ES-I3 (cell line): Measurements from ENCODE around the gene TACC2.
A peak's percentile ranks its signal among the peaks of the same experiment; 100 is the strongest.
"Not testable (repeated sequence)": the region's sequence is repeated elsewhere in the genome, so short reads cannot be mapped to it uniquely, and the experiment has no call there.

ENCODE experiments used
- H3K36me3 ChIP-seq: 2 replicates; pipeline ENCODE4 v1.6.1; 2013; ENCODE audit warnings: mild to moderate bottlenecking, low read length, control low read depth, moderate library complexity; ENCODE audit not compliant: insufficient read depth
- H3K4me1 ChIP-seq: 2 replicates; pipeline ENCODE4 v1.6.1; 2013; ENCODE audit warnings: mild to moderate bottlenecking, control low read depth, low read length; ENCODE audit not compliant: insufficient read depth
- H3K9ac ChIP-seq: 2 replicates; pipeline ENCODE4 v1.6.1; 2013; ENCODE audit warnings: low read depth, mild to moderate bottlenecking, low read length, moderate library complexity
- H3K9me3 ChIP-seq: 2 replicates; pipeline ENCODE4 v1.6.1; 2013; ENCODE audit warnings: mild to moderate bottlenecking, low read length, moderate library complexity; ENCODE audit not compliant: control insufficient read depth, insufficient read depth

Gene TACC2

GRCh38 chr10:121974535-121975294 lies 14.2 kb upstream of the TACC2 start, which contains the start of gene NSMCE4A:
Gene NSMCE4A, minus strand, starts transcription at chr10:121975217. Its CDS starts 52 bp downstream, at chr10:121975165.
- H3K9me3 ChIP-seq = 0 out of 2 replicates have a peak, but pooled peaks cover 5% of the 10 kb centered on the region
- peak within 1 kb of the TSS; percentile 96 for H3K9ac ChIP-seq
- no peaks in the 10 kb centered on the region; the same call in 1 of the 2 replicates for H3K4me1 ChIP-seq
- H3K36me3 ChIP-seq = no peaks in the 10 kb centered on the region

GRCh38 chr10:121975295-121976086 lies 13.5 kb upstream of the TACC2 start:
- Histone ChIP-seq H3K4me1 (no peaks in the 10 kb centered on the region; the same call in 1 of the 2 replicates), H3K9ac (peak overlapping the region; percentile 96), H3K36me3 (no peaks in the 10 kb centered on the region), H3K9me3 (0 out of 2 replicates have a peak, but pooled peaks cover 5% of the 10 kb centered on the region)

GRCh38 chr10:121976607-121977006 lies 12.4 kb upstream of the TACC2 start:
- H3K9ac ChIP-seq = no peak overlapping the region
- H3K36me3 ChIP-seq = no peaks in the 10 kb centered on the region
- 0 out of 2 replicates have a peak, but pooled peaks cover 5% of the 10 kb centered on the region for H3K9me3 ChIP-seq
- no peaks in the 10 kb centered on the region; the same call in 1 of the 2 replicates for H3K4me1 ChIP-seq

- Histone ChIP-seq H3K36me3 (no peaks in the 10 kb centered on the region), H3K9ac (no peak overlapping the region), H3K9me3 (0 out of 2 replicates have a peak, but pooled peaks cover 8% of the 10 kb centered on the region), H3K4me1 (no peaks in the 10 kb centered on the region; the same call in 1 of the 2 replicates)
Measured at GRCh38 chr10:121978511-121978910, 10.5 kb upstream of the TACC2 start.

- no peak overlapping the region for H3K9ac ChIP-seq
- H3K36me3 ChIP-seq = no peaks in the 10 kb centered on the region; the same call in 1 of the 2 replicates
- peaks cover 13% of the 10 kb centered on the region for H3K9me3 ChIP-seq
- no peaks in the 10 kb centered on the region for H3K4me1 ChIP-seq
Measured at GRCh38 chr10:121981346-121981745, 7.6 kb upstream of the TACC2 start.

GRCh38 chr10:121983852-121984251 lies 5.1 kb upstream of the TACC2 start:
- Histone ChIP-seq H3K36me3 (no peaks in the 10 kb centered on the region; the same call in 1 of the 2 replicates), H3K9ac (no peak overlapping the region), H3K9me3 (peaks cover 13% of the 10 kb centered on the region), H3K4me1 (no peaks in the 10 kb centered on the region)

- H3K9me3 ChIP-seq = peaks cover 17% of the 10 kb centered on the region
- H3K36me3 ChIP-seq = no peaks in the 10 kb centered on the region; the same call in 1 of the 2 replicates
- no peak overlapping the region for H3K9ac ChIP-seq
- no peaks in the 10 kb centered on the region for H3K4me1 ChIP-seq
Measured at GRCh38 chr10:121984463-121984862, 4.5 kb upstream of the TACC2 start.

GRCh38 chr10:121990015-121990677 lies 1.2 kb downstream of the TACC2 start:
- Histone ChIP-seq H3K9me3 (0 out of 2 replicates have a peak, but pooled peaks cover 4% of the 10 kb centered on the region), H3K4me1 (no peaks in the 10 kb centered on the region), H3K36me3 (no peaks in the 10 kb centered on the region), H3K9ac (no peak overlapping the region)

- not testable (repeated sequence) for H3K36me3 ChIP-seq, H3K9ac ChIP-seq, H3K9me3 ChIP-seq, H3K4me1 ChIP-seq
Measured at GRCh38 chr10:121991727-121992126, 2.8 kb downstream of the TACC2 start.

- Histone ChIP-seq H3K9me3 (no peaks in the 10 kb centered on the region), H3K36me3 (no peaks in the 10 kb centered on the region), H3K4me1 (no peaks in the 10 kb centered on the region), H3K9ac (no peak overlapping the region)
Measured at GRCh38 chr10:121994429-121994941, 5.5 kb downstream of the TACC2 start.

- H3K36me3 ChIP-seq = no peaks in the 10 kb centered on the region
- no peaks in the 10 kb centered on the region for H3K4me1 ChIP-seq
- H3K9ac ChIP-seq = no peak overlapping the region
- H3K9me3 ChIP-seq = 0 out of 2 replicates have a peak, but pooled peaks cover 3% of the 10 kb centered on the region
Measured at GRCh38 chr10:121998462-121998861, 9.5 kb downstream of the TACC2 start.

- Histone ChIP-seq H3K36me3 (no peaks in the 10 kb centered on the region), H3K4me1 (no peaks in the 10 kb centered on the region), H3K9me3 (0 out of 2 replicates have a peak, but pooled peaks cover 3% of the 10 kb centered on the region), H3K9ac (no peak overlapping the region)
Measured at GRCh38 chr10:121999301-121999700, 10.3 kb downstream of the TACC2 start.

GRCh38 chr10:122001698-122002097 lies 12.7 kb downstream of the TACC2 start:
- no peak overlapping the region for H3K9ac ChIP-seq
- H3K4me1 ChIP-seq = no peaks in the 10 kb centered on the region
- H3K36me3 ChIP-seq = no peaks in the 10 kb centered on the region
- H3K9me3 ChIP-seq = 0 out of 2 replicates have a peak, but pooled peaks cover 3% of the 10 kb centered on the region

- H3K36me3 ChIP-seq = no peaks in the 10 kb centered on the region
- no peak overlapping the region for H3K9ac ChIP-seq
- H3K9me3 ChIP-seq = 0 out of 2 replicates have a peak, but pooled peaks cover 3% of the 10 kb centered on the region
- H3K4me1 ChIP-seq = no peaks in the 10 kb centered on the region
Measured at GRCh38 chr10:122007415-122007814, 18.5 kb downstream of the TACC2 start.
